HG03520 (cell line): ENCODE measurements around the gene TBATA.
A peak's percentile ranks its signal among the peaks of the same experiment; 100 is the strongest.

Experiments used
- ATAC-seq: cut with Tn5 transposase; IDR thresholded peaks from one replicate; pipeline ENCODE4 v1.9.1; 2021; ENCODE audit warnings: mild to moderate bottlenecking, moderate library complexity; ENCODE audit not compliant: unreplicated experiment

Gene TBATA

GRCh38 chr10:70785190-70785589, at the start of gene TBATA:
TSS of gene TBATA (minus strand) at chr10:70785377. CDS start at chr10:70783379, 1,998 bp downstream.
- no peak for ATAC-seq

GRCh38 chr10:70834441-70835151, 49.4 kb upstream of the TBATA start:
- ATAC-seq = no peak

- no peak for ATAC-seq
Observed at GRCh38 chr10:70834021-70834420, 48.8 kb upstream of the TBATA start.

GRCh38 chr10:70833601-70834000, 48.4 kb upstream of the TBATA start:
- ATAC-seq = no peak

- ATAC-seq = no peak
Observed at GRCh38 chr10:70832852-70833528, 47.8 kb upstream of the TBATA start.

GRCh38 chr10:70832221-70832620, 47.0 kb upstream of the TBATA start:
- no peak for ATAC-seq

- no peak for ATAC-seq
Observed at GRCh38 chr10:70830164-70830563, 45.0 kb upstream of the TBATA start.

- no peak for ATAC-seq
Observed at GRCh38 chr10:70829543-70829942, 44.4 kb upstream of the TBATA start.

- no peak for ATAC-seq
Observed at GRCh38 chr10:70828923-70829322, 43.7 kb upstream of the TBATA start.

- no peak for ATAC-seq
Observed at GRCh38 chr10:70827086-70827757, 42.0 kb upstream of the TBATA start.

- ATAC-seq = no peak
Observed at GRCh38 chr10:70822076-70822820, 37.1 kb upstream of the TBATA start.

GRCh38 chr10:70820976-70821750, 36.0 kb upstream of the TBATA start:
- no peak for ATAC-seq

- ATAC-seq = peak; percentile 41
Observed at GRCh38 chr10:70816220-70816894, 31.2 kb upstream of the TBATA start.

GRCh38 chr10:70815504-70816219, 30.5 kb upstream of the TBATA start, which contains the start of gene SGPL1:
TSS of gene SGPL1 (plus strand) at chr10:70815948. CDS start at chr10:70816854, 906 bp downstream.
- ATAC-seq = peak; percentile 92

GRCh38 chr10:70814126-70814525, 28.9 kb upstream of the TBATA start:
- no peak for ATAC-seq

- no peak for ATAC-seq
Observed at GRCh38 chr10:70812814-70813213, 27.6 kb upstream of the TBATA start.

GRCh38 chr10:70811881-70812280, 26.7 kb upstream of the TBATA start:
- ATAC-seq = no peak

GRCh38 chr10:70810967-70811366, 25.8 kb upstream of the TBATA start:
- ATAC-seq = no peak

- no peak for ATAC-seq
Observed at GRCh38 chr10:70809726-70810125, 24.5 kb upstream of the TBATA start.
